GM12891 (cell line): ENCODE results near the gene STMN3.

Experiments
- POLR2A ChIP-seq: IDR thresholded peaks from 2 replicates; pipeline ENCODE4 v1.6.1; 2011; ENCODE audit warnings: low read depth, low read length, control low read depth
- POLR2AphosphoS5 ChIP-seq: IDR thresholded peaks from 2 replicates; pipeline ENCODE4 v1.6.1; 2011; ENCODE audit warnings: low read depth, low read length, control low read depth
- POU2F2 ChIP-seq: IDR thresholded peaks from 2 replicates; pipeline ENCODE4 v1.6.1; 2011; ENCODE audit warnings: low read depth, mild to moderate bottlenecking, control low read depth, low read length, moderate library complexity
- SPI1 ChIP-seq: IDR thresholded peaks from 2 replicates; pipeline ENCODE4 v1.6.1; 2011; ENCODE audit warnings: low read depth, low read length, control low read depth
- TAF1 ChIP-seq: IDR thresholded peaks from 2 replicates; pipeline ENCODE4 v1.6.1; 2011; ENCODE audit warnings: low read depth, low read length, control low read depth

GRCh38 chr20:63592661-63593060 lies 60.6 kb downstream of the STMN3 start:
- TF ChIP-seq POLR2AphosphoS5 = no peak
- no peak for TF ChIP-seq POU2F2
- no peak for TF ChIP-seq TAF1
- no peak for TF ChIP-seq POLR2A
- TF ChIP-seq SPI1 = no peak
